CD14-positive monocyte (primary cell): ENCODE measurements around the gene PTCD2. TPM values are rescaled to one million over a fixed set of nuclear protein-coding genes. Genes with fewer than 3 reads are reported as not detected.

Experiments used
- DNase-seq, 3 donors: peaks; one replicate each; pipeline ENCODE4 v3.0.0-alpha.2; 2011 to 2022
- H2AFZ ChIP-seq: 2 replicates; pipeline ENCODE4 v1.6.0; 2012; ENCODE audit warnings: mild to moderate bottlenecking, low read depth, low read length, inconsistent platforms; ENCODE audit not compliant: insufficient read depth, poor library complexity, severe bottlenecking
- H3K27ac ChIP-seq, 2 donors: 1 replicate in 1 of 2; 2 replicates in 1 of 2; pipeline ENCODE4 v1.5.1; 2012 to 2013; ENCODE audit warnings: low read length in 2 of 2, control low read depth in 1 of 2, inconsistent platforms in 1 of 2, low read depth in 1 of 2, mild to moderate bottlenecking in 1 of 2
- H3K27me3 ChIP-seq, 2 donors: one replicate each; pipeline versions ENCODE4 v1.6.0 to v1.6.1; 2011 to 2013; ENCODE audit warnings: low read length in 2 of 2; ENCODE audit not compliant: control insufficient read depth in 2 of 2, insufficient read depth in 2 of 2
- H3K36me3 ChIP-seq, 2 donors: replicated peaks in 1 of 2; 1 replicate in 1 of 2; 2 replicates in 1 of 2; pipeline versions ENCODE4 v1.5.1 to v1.6.1; 2012 to 2013; ENCODE audit warnings: low read length in 2 of 2, control low read depth in 1 of 2, inconsistent platforms in 1 of 2, mild to moderate bottlenecking in 1 of 2; ENCODE audit not compliant: insufficient read depth in 2 of 2, control insufficient read depth in 1 of 2
- H3K4me1 ChIP-seq, 2 donors: 1 replicate in 1 of 2; 2 replicates in 1 of 2; pipeline versions ENCODE4 v1.5.1 to v1.6.1; 2012 to 2013; ENCODE audit warnings: low read length in 2 of 2, control low read depth in 1 of 2, inconsistent platforms in 1 of 2, mild to moderate bottlenecking in 1 of 2, moderate library complexity in 1 of 2; ENCODE audit not compliant: insufficient read depth in 2 of 2, control insufficient read depth in 1 of 2
- H3K4me2 ChIP-seq: replicated peaks from 2 replicates; pipeline ENCODE3; 2012; ENCODE audit warnings: low read length, moderate library complexity, mild to moderate bottlenecking; ENCODE audit not compliant: poor library complexity, severe bottlenecking; ENCODE audit errors: extremely low read depth
- H3K4me3 ChIP-seq, 3 experiments: fragments of 200-600 bp in 1 of 3; sonication (generic) in 1 of 3; replicated peaks in 1 of 3; 1 replicate in 2 of 3; 2 replicates in 1 of 3; pipeline ENCODE4 v1.5.1; 2011 to 2013; ENCODE audit warnings: low read length in 3 of 3, mild to moderate bottlenecking in 3 of 3, control low read depth in 2 of 3, low read depth in 2 of 3, inconsistent platforms in 1 of 3, moderate library complexity in 1 of 3
- H3K79me2 ChIP-seq: 2 replicates; pipeline ENCODE4 v1.6.0; 2012; ENCODE audit warnings: mild to moderate bottlenecking, control low read depth, inconsistent platforms, low read length, moderate library complexity; ENCODE audit not compliant: insufficient read depth
- H3K9ac ChIP-seq: 2 replicates; pipeline ENCODE4 v1.6.0; 2017; ENCODE audit warnings: low read length, mild to moderate bottlenecking; ENCODE audit not compliant: insufficient read depth, poor library complexity, severe bottlenecking
- H3K9me3 ChIP-seq, 2 donors: replicated peaks in 1 of 2; 1 replicate in 1 of 2; 2 replicates in 1 of 2; pipeline versions ENCODE4 v1.5.1 to v1.6.1; 2012 to 2013; ENCODE audit warnings: low read length in 2 of 2, control low read depth in 1 of 2; ENCODE audit not compliant: control insufficient read depth in 1 of 2, insufficient read depth in 1 of 2
- H4K20me1 ChIP-seq: 2 replicates; pipeline ENCODE4 v1.6.0; 2012; ENCODE audit warnings: mild to moderate bottlenecking, low read length, control low read depth, moderate library complexity; ENCODE audit not compliant: insufficient read depth
- H3K27ac Mint-ChIP-seq, 7 donors: one replicate each; pipeline ENCODE4 v1.8.0; 2020; ENCODE audit warnings: mild to moderate bottlenecking in 7 of 7, mixed read lengths in 7 of 7, moderate library complexity in 6 of 7, inconsistent platforms in 2 of 7
- H3K27me3 Mint-ChIP-seq, 3 donors: one replicate each; pipeline ENCODE4 v1.8.0; 2021 to 2022; ENCODE audit warnings: low read depth in 3 of 3, mild to moderate bottlenecking in 3 of 3, mixed read lengths in 3 of 3, moderate library complexity in 3 of 3, inconsistent platforms in 1 of 3
- H3K36me3 Mint-ChIP-seq, 2 donors: one replicate each; pipeline ENCODE4 v1.8.0; 2020; ENCODE audit warnings: mixed read lengths in 2 of 2, inconsistent platforms in 1 of 2, mild to moderate bottlenecking in 1 of 2
- H3K4me1 Mint-ChIP-seq: one replicate; pipeline ENCODE4 v1.8.0; 2020; ENCODE audit warnings: mild to moderate bottlenecking, mixed read lengths
- H3K4me3 Mint-ChIP-seq, 2 donors: one replicate each; pipeline ENCODE4 v1.8.0; 2020; ENCODE audit warnings: mild to moderate bottlenecking in 2 of 2, mixed read lengths in 2 of 2, moderate library complexity in 1 of 2
- H3K9me3 Mint-ChIP-seq, 7 donors: one replicate each; pipeline ENCODE4 v1.8.0; 2020 to 2022; ENCODE audit warnings: mixed read lengths in 7 of 7, mild to moderate bottlenecking in 6 of 7, moderate library complexity in 6 of 7, inconsistent platforms in 2 of 7
- CTCF ChIP-seq: fragments of 200-600 bp; IDR thresholded peaks from one replicate; pipeline ENCODE4 v1.8.0; 2022; ENCODE audit warnings: antibody characterized with exemption, mild to moderate bottlenecking
- WGBS: methylation state at CpG from one replicate; pipeline ENCODE4 v1.1.5; 2013; ENCODE audit warnings: missing lambda C conversion rate; ENCODE audit not compliant: insufficient coverage; 5-methylcytosine and 5-hydroxymethylcytosine counted together
- intact Hi-C, 2 donors: fragments of 100-400 bp; cut with micrococcal nuclease; formaldehyde crosslinking; loops; one replicate each; pipeline versions ENCODE4 v1.15.0 to v1.15.1; 2023
- polyA plus RNA-seq, 3 donors: library from polyadenylated mRNA; depleted of rRNA in 1 of 3; unstranded in 2 of 3; stranded (reverse) in 1 of 3; fragments of 300-500 nt in 2 of 3; fragments of >200 nt in 1 of 3; fragmentation: Illumina TruSeq in 2 of 3; gene quantifications; 1 replicate in 2 of 3; 2 replicates in 1 of 3; pipeline ENCODE4 v1.2.3, GENCODE V29; 2012 to 2021

The PTCD2 gene
- polyA plus RNA-seq, 3 donors, result 1.6 to 2.2 (median 1.8) TPM

GRCh38 chr5:72284559-72285423 is 35.4 kb upstream of the PTCD2 start:
- no peaks in the 10 kb centered on the region for H3K27me3 Mint-ChIP-seq
- H3K27ac ChIP-seq, result no peak overlapping the region
- no peak overlapping the region for H3K9ac ChIP-seq
- no peaks in the 10 kb centered on the region for H4K20me1 ChIP-seq
- peak in 2 of 3 donors; percentile 14 to 18 for DNase-seq
- no peaks in the 10 kb centered on the region for H3K27me3 ChIP-seq
- WGBS, result 20% methylated on average over 2 of the region's 3 CpGs
- no peak for TF ChIP-seq CTCF
- peaks cover 6 to 48% of the 10 kb centered on the region in 2 donors for H3K36me3 ChIP-seq
- H2AFZ ChIP-seq, result no peak overlapping the region
- H3K9me3 ChIP-seq, result no peaks in the 10 kb centered on the region
- intact Hi-C loops, result no loop called here
- H3K79me2 ChIP-seq, result no peaks in the 10 kb centered on the region
- H3K4me2 ChIP-seq, result no peak overlapping the region
- H3K27ac Mint-ChIP-seq, result peak overlapping the region in 6 of 7 donors; percentile 9 to 52 (median 28)
- H3K36me3 Mint-ChIP-seq, result peaks cover 36 to 52% of the 10 kb centered on the region in 2 donors
- peaks cover 4 to 10% of the 10 kb centered on the region in 2 donors for H3K4me1 ChIP-seq
- no peaks in the 10 kb centered on the region for H3K9me3 Mint-ChIP-seq
- H3K4me1 Mint-ChIP-seq, result peaks cover 13% of the 10 kb centered on the region
- H3K4me3 ChIP-seq, result no peak overlapping the region
- no peak overlapping the region for H3K4me3 Mint-ChIP-seq

- no peak overlapping the region for H3K27ac ChIP-seq
- no peaks in the 10 kb centered on the region for H4K20me1 ChIP-seq
- no peak overlapping the region for H2AFZ ChIP-seq
- Mint-ChIP-seq H3K4me1 (peaks cover 13% of the 10 kb centered on the region), H3K27me3 (peaks cover 0 to 1% (median 0%) of the 10 kb centered on the region in 3 donors), H3K4me3 (no peak overlapping the region), H3K27ac (peak overlapping the region in 3 of 7 donors; percentile 9 to 52 (median 49)), H3K9me3 (no peaks in the 10 kb centered on the region), H3K36me3 (peaks cover 39 to 52% of the 10 kb centered on the region in 2 donors)
- H3K36me3 ChIP-seq, result peaks cover 11 to 54% of the 10 kb centered on the region in 2 donors
- H3K27me3 ChIP-seq, result no peaks in the 10 kb centered on the region
- H3K9ac ChIP-seq, result no peak overlapping the region
- no peak overlapping the region for H3K4me3 ChIP-seq
- WGBS, result no CpG with 5 or more reads among the region's 3 CpGs
- intact Hi-C loops, result no loop called here
- no peaks in the 10 kb centered on the region for H3K9me3 ChIP-seq
- no peak for TF ChIP-seq CTCF
- no peaks in the 10 kb centered on the region for H3K79me2 ChIP-seq
- peaks cover 4 to 10% of the 10 kb centered on the region in 2 donors for H3K4me1 ChIP-seq
- no peak for DNase-seq
- H3K4me2 ChIP-seq, result no peak overlapping the region
These were observed 34.8 kb upstream of the PTCD2 start for GRCh38 chr5:72285424-72285821.
